ENCODE results near the gene RPTOR.

The RPTOR gene

DNA sequence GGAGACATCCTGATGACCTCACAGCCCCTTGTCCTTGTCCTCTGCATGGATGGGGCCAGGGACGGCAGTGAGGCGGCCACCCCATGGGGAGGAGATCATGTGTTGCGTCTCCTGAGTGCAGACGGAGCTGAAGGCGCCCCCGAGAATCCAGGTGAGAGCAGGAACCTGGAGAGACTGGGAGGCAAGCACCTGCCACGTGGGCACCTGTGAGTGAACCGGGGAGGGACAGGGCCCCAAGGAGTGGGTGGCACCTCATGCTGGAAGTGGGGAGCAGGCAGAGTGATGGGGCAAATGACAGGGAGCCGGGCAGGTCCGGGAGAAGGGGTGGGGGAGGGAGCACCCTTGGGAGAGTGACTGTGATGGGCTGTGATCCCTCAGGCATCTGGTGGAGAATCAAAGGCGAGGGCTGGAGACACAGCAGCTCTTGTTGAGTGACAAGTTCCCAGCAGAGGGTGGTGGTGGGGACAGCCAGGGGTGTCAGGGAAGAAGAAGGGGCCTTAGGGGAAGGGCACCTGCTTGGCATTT lies 272.7 kb downstream of the RPTOR start:
- no peak for DNase-seq (ENCODE audit: low read depth)

DNA sequence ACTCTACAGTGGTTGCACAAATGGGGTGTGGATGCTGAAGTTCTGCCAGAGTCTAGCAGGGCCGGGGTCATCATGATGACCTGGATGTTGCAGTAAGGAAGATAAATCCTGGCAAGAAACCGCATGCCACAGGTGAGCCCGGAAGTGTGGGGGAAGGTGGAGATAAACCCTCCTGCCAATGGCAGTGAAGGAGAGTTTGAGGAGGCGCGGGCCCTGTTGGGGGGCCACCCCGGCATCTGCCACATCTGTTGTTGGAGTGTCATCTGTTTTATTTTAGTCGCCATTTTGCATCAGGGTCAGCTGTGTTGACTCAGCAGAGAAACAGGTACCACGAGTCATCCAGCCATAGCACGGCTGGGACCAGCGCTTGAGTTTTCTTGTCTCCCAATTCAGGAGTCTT lies 273.2 kb downstream of the RPTOR start:
- DNase-seq (ENCODE audit: low read depth) = no peak

DNA sequence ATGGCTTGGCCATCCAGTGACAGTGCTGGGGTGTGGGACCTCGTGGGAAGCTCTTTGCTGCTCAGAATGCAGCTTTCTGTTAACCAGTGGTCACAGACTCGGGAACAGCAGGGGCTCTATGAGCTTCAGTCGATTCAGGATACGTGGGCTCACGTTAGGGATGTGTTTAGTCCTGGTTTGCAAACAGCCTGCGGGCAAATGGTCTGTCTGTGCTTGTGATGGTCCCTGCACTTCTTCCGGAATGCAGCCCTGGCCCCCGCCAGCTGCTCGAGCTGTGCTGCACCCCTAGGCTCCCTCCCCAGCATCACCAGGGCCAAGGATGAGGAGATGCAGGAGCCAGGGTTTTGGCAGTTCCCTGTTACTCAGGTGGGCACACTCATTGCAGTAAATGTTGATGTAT lies 274.2 kb downstream of the RPTOR start:
- DNase-seq (ENCODE audit: low read depth) = no peak

DNA sequence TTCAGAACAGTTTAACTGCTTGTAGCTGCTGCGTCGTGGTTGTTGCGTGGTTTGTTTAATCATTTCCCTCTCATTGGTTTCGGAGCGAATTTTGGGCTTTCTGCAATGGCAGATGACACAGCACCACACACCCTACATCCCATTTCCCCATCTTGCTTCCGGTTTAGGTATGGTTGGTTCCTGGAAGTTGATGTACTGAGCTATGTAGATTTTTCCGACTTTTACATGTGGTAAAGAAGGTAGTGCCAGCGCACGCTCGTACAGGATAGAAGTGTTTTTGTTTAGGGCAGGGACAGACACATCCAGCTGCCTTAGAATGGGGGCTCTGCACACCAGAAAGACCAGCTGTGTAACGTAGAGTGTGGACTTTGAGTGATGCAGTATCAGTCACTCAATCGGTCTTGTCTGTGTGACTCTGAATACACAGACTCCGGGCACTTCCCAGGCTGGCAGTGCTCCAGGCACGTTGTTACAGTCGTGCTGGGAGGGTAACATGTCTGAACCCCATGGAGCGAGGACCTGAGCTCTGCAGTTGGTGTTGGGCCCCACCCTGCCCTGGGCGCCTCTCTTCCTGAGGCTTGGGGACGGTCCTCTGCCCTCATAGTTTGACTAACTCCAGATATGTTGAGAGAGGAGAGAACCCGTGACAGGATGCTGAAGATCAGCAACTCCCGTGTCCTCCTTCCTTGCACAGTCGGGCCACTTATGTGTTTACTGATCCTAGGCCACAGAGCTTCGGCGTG lies 275.0 kb downstream of the RPTOR start:
- DNase-seq (ENCODE audit: low read depth) = no peak

DNA sequence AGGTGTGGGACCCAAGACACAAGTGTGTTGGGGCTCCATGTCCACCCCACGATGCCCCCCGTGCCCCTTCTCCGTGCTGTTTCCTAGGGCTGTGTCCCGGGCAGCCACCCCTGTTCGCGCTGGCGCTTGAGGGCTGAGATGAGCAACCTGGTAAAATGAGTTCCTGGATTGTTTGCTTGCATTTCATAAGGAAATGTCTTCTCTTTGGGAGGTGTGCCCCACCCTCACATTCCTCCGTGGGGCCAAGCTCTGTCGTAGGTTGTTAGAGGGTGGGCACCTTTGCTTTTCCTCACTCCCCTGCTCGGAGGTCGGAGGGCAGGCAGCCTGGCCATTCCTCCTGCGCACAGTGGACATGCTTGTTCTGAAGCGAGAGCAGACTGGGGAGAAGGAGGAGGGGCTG lies 275.7 kb downstream of the RPTOR start:
- no peak for DNase-seq (ENCODE audit: low read depth)

DNA sequence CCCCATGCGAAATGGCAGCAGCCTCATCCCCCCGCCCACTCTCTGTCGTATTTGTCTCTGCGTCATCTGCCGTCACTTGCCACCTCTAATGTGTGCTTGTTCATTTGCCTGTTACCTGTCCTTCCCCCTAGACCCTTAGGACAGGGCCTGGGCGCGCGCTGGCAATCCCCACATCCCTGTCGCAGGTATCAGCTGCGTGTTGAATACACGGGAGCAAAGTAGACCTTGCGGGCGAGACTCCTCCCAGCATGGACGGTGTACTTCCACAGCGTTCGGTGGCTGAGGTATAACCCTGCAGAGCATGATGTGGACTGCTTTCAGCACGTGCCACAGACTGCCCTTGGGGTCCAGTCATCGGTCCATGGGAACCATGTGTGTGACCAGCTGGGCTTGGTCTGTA lies 276.9 kb downstream of the RPTOR start:
- DNase-seq (ENCODE audit: low read depth) = no peak

DNA sequence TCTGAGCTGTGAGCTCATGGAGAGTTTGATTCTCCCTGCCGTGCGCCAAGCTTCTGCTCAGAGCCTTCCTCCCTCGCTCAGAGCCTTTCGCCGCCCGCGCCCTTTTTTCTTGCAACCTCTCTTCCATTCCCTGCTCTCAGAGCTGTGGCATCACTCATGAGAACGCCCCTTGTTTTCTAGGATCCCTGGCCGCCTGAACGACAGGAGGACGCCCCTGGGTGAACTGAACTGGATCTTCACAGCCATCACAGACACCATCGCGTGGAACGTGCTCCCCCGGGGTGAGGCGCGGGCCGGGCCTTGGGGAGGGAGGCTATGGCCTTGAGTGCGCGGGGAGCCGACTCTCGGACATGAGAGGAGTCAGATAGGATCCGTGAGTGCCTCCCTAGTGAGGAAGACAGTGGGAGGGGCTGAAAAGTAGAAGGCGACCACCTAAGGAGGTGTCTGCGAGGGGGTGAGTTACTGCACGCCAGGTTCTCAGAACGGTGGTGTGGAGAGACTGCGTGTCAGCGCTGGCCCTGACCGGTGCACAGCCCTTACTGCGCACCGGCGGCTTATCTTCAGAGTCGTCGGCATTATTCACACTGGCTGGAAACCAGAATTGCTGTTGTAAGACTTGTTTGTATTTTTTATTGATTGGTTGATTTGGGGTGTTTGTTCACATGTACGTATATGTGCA lies 277.5 kb downstream of the RPTOR start:
- DNase-seq (ENCODE audit: low read depth) = no peak

DNA sequence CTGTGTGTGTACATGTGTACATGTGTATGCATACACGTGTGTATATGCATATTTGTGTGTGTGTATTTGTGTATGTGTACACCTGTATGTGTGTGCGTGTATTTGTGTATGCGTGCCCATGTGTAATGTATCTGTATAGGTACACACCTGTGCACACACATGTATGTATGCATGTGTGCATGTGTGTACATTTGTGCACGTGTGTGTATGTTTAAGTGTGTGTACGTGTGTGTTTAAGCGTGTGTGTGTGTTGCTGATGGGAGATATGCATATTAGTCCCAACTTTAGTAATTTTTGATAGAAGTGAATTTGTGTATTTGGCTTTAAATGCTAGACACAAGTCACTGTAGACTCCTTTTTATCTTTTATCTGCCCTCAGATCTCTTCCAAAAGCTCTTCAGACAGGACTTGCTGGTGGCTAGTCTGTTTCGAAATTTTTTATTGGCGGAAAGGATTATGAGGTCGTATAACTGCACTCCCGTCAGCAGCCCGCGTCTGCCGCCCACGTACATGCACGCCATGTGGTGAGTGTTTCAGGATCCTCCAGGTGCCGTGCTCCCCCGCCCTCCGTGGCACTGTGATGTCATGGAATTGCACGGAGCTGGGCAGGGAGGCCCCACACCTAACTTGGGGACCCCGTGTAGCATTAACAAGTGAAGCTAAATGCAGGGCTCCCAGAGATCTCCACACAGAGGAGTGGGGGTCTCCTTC lies 278.2 kb downstream of the RPTOR start:
- no peak for DNase-seq (ENCODE audit: low read depth)

DNA sequence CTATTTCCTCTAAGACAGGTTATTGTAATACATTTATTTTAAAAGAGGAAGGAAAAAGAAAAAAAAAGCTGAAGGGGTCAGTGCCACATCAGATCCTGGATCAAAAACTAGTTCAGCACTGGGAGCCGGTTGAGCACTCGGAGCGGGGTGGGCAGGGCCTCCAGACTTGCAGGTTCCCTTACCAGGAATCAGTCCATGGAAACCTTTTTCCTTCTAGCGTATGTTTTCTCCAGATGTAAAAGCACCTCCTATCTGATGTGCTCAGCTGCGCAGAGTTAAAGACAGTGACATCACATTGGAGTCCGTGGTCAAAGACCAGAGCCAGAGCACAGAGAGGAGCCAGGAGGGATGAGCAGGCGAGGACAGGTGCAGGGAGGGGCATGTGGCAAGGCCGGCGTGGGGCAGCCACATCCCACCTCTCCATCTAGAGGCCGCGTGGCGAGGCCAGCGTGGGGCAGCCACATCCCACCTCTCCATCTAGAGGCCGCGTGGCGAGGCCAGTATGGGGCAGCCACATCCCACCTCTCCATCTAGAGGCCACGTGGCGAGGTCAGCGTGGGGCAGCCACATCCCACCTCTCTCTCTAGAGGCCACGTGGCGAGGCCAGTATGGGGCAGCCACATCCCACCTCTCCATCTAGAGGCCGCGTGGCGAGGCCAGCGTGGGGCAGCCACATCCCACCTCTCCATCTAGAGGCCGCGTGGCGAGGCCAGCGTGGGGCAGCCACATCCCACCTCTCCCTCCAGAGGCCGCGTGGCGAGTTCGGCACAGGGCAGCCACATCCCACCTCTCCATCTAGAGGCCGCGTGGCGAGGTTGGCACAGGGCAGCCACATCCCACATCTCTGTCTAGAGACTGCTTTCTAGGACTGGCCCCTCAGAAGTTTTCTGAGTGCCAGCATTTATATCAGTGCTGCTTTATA lies 280.2 kb downstream of the RPTOR start:
- no peak for DNase-seq (ENCODE audit: low read depth)

DNA sequence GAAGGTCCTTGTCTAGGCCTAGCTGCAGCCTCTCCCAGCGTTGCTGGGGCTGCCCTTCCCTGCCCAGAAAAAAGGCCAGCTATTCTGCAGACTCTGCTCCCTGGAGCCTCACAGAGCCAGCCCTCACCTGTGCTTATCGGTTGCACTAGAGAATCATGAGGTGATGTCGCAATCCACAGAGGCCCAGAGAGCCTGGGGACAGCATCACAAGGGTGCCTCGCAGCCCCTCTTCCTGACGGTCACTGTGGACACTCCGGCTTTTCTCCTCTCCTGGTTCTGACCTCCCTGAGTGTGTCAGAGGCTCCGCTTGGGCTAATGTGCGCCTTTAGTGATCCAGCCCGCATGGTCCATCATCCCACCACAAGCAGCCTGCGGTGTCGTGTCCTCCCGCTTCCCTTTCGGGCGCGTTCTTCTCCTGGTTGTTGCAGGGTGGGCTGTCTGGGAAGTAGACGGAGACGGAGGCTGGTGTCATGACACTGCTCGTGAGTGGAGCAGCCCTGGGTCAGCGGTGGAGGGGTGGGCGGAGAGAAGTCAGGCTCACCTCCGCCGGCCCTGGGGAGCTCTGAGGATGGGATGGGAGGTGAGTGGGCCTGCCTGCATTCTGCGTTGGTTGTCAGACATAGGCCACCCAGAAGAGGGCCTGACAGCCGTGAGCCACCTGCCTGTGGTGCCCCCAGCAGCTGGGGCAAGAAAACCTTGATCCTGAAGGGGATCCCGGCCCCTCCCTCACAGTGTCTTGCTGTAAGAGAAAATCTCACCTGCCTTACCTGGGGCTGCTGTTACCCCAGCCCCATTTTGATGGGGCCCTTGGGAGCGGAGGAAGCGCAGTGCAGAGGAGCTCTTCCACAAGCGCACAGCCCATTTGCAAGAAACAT lies 281.1 kb downstream of the RPTOR start:
- DNase-seq (ENCODE audit: low read depth) = no peak

DNA sequence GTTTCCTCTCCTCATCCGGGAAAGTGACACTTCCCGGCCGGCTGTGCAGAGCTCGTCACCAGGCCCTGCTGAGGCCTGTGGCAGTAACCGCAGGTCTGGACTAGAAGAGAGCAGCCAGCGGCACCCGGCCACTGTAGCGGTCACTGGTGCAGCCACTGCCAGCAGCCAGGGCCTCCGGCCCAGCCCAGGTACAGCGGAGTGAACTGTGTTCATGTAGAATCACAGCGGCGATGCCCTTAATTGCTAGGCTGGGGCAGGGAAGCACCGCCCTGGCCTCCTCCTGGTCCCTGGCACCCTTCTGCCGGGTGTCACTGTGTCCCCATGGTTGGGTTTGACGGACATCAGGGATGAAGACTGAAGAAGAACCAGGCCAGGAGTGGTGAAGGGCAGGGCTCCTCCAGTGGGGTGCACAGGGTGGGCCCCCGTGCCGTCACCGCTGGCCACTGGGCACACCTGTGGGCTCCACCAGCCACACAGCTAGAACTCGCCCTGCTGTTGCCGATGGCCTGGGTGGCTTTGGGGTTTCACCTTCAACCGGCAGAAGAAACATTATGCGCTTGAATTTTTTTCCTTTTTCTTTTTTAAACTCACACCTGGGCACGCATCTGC lies 281.8 kb downstream of the RPTOR start:
- DNase-seq (ENCODE audit: low read depth) = no peak

DNA sequence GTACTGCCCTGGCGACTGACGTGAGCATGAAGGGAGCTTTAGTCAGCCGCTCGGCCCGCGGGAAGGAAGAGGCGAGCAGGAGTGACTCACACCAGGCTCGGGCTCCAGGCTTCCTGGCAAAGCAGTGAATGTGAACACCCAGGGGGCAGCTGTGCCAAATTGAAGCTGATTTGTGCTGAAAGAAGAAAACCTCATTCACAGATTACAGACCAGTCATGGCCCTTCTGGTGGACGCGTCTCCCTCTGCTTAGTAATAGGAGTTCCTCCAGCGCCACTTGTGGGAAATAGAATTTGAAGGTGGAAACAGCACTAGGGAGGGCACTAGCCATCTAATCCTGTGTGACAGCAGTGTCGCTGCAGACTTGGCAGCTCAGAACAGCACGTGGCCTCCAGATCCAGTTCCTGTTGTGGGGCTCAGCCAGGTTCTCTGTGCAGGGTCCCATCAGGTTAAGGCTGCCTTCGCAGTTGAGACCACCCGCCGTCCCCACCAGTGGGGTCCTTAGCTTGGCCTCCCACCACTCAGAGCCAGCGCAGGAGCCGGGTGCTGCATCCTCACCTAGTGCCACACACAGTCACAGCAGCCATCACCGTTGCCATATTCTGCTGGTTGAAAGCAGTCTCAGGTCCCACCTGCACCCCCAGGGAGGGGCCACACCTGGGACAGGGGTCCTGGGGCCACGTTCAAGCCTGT lies 282.5 kb downstream of the RPTOR start:
- DNase-seq (ENCODE audit: low read depth) = peak; percentile 96

DNA sequence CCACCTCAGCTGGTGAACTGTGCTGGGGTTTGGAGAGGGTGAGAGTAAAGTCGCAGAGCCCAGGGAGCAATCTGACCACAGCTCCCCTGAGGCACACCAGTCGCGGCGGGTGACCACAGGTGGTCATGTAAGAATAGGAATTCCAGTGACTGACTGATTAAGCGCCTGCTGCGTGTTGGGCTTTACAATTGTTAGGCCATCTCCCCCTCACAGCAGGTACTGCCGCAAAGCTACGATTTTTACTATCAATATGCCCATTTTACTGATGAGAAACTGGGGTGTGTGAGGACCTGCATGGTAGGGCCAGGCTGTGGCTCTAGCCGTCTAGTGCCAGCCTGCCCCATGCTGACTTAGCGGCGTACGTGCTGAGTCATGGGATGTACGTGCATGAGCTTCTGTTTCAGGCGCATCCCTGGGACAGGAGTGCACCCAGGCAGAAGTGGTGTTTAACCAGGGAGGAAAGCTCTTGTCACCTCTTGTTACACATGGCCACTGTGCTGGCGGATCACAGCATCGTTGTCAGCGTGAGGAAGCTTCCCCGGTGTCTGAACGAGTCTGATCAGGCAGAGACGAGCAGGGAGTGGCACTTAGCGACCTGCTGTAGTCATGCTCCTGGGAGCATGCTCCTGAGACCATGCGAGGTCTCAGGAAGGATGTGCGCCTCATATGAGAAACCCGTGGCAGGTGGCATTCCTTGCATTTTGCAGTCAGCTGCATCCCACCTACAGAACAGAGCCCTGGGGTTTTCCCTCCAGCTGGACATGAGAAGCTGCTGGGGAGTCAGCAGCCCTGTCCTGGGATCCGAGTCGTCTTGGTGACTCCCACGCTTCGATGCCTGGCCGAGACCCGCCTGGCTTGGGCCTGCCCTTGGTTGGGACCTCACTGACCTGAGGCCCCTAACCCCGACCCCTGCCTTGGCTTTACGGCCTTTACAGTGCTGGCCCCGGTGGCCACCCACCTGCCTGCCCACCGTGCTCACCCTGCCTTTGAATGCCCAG lies 283.3 kb downstream of the RPTOR start:
- no peak for DNase-seq (ENCODE audit: low read depth)

DNA sequence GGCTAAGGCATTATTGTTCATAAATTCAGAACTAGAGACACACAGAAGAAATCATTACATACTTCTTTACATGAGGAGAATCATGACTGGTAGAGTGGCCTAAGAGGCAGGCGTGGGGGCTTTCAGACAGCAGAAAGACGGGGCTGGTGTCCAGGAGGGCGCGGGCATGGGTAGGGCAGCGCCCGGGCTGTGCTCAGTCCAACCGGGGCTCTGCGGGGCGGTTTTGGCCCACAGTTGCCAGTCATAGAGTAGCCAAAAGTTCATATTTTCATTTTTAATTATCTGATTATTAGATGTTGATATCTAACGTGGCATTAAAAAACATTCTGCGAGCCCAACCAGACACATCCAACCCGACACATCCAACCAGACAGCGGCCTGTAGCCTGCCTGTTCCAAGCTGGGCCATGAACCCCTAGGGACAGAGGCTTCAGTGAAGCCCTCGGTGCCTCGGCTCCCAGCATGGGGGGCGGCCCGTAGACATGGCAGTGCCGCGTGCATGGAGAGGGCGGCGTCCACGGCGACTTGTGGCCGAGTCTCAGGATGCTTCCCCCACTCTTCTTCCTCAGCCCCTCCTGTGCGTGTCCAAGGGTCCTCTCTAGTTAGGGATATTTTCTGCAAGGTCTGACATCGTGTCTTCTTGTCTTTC lies 284.7 kb downstream of the RPTOR start:
- no peak for DNase-seq (ENCODE audit: low read depth)

DNA sequence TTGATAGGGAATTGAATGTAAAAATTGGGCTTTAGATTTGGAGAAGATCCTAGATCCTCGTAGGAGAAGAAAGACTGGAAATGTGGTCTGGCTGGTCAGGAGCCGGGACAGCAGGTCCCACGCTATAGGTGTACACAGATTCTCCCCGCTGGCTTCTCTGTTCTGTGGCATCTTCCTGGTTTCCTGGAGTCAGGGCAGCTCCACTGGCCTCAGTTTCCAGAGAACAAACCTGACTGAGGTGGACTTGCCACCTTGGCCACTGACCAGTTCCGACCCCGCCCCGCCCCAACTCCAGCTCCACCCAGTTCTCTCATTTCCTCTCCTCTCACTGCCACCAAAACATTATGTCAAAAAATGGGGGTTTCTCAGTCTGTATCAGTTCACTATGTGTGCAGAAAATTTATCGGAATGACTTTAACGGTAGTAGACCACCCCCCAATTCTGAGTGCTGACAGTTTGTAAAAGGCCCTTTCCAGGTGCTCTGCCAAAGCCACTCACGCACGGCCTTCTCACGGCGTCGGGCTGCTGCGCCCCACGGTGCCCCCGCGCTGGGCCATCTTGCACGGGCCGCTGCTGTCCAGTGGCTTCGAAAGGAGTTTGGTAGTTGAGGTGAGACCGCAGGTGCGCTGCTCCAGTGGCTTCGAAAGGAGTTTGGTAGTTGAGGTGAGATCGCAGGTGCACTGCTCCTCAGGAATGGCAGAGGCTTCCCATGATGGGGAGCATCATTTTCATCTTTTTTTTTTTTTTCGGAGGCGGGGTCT lies 285.6 kb downstream of the RPTOR start:
- DNase-seq (ENCODE audit: low read depth) = no peak

DNA sequence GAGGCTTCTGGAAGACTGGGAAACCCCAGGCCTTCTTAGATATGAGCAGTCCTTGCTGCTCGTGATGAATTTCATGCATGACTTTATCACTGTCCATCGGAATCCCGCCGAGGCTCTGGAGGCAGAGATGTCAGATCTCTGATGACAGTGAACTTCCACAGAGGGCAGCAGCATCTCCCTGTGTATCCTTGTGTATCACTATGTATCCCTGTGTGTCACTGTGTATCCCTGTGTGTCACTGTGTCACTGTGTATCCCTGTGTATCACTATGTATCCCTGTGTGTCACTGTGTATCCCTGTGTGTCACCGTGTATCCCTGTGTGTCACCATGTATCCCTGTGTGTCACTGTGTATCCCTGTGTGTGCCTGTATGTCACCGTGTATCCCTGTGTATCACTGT lies 286.9 kb downstream of the RPTOR start:
- no peak for DNase-seq (ENCODE audit: low read depth)

DNA sequence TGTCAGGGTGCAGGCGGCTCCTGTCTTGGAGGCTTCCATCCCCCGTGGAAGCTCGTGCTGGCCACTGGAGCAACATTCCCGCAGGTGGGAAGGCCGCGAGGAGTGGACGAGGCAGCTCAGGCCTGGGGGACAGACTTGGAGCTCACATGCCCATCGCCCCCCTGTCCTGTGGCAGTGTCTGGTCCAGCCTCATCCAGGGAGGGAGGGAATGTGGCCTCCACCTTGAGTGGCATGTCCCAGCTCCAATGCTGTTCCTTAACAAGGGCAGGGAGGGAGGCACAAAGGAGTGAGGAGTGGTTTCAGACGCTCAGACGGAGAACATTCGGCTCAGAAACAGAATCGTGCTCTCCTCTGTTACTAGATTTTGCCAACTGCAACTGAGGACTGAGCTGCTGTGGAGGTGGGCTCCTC lies 287.6 kb downstream of the RPTOR start:
- DNase-seq (ENCODE audit: low read depth) = peak; percentile 70
